GM19193 (cell line): ENCODE results near the gene C1QL3.

ENCODE experiments used
- POLR2A ChIP-seq: IDR thresholded peaks from 4 replicates; pipeline ENCODE4 v1.6.1; 2011; ENCODE audit not compliant: insufficient read depth, insufficient read length; ENCODE audit errors: extremely low read depth

C1QL3 gene

GRCh38 chr10:16519908-16520861 lies 1.5 kb downstream of the C1QL3 start:
- no peak for TF ChIP-seq POLR2A

GRCh38 chr10:16519250-16519907 lies 2.3 kb downstream of the C1QL3 start:
- TF ChIP-seq POLR2A, result no peak

- TF ChIP-seq POLR2A, result no peak
Measured at GRCh38 chr10:16518822-16519221, 2.9 kb downstream of the C1QL3 start.

- TF ChIP-seq POLR2A, result no peak
Measured at GRCh38 chr10:16510843-16511242, 10.8 kb downstream of the C1QL3 start.

DNA sequence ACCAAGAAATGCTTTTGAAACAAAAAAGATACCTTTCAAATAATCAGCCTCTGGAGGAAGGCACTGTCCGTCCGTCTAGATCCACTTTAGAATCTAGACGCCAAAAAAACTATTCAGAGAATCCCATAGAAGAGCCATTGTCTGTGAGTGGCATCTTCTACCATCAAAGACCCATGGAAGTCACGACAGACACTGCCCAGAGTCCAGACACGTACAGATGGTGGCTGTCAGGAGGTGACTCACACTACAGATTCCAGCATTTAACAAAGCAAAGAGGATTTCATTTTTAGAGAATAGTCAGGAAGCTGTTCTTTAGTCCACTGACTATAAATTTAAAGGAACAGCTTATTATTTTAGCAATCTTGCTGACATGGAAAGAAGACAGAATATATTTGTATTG lies 11.7 kb downstream of the C1QL3 start:
- TF ChIP-seq POLR2A, result no peak

DNA sequence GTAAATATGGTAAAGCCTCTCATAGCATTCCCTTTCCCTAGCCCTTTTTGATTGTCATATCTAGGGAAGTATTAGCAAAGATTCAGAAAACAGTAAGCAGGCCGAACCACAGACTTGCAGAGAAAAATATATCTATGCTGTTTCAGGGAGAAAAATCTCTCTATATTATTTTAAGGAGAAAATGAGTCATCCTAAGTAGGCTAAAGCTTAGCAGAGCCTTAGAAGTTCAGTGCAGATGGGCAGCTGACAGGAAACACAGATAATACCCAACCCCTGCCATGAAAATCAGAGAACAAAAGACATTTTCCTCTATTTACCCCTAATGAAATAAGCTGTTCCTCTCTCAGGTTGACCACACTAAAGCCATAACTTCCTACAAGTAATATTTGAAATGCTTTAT lies 16.5 kb downstream of the C1QL3 start:
- no peak for TF ChIP-seq POLR2A

- no peak for TF ChIP-seq POLR2A
Measured at GRCh38 chr10:16497911-16498310, 23.8 kb downstream of the C1QL3 start.

DNA sequence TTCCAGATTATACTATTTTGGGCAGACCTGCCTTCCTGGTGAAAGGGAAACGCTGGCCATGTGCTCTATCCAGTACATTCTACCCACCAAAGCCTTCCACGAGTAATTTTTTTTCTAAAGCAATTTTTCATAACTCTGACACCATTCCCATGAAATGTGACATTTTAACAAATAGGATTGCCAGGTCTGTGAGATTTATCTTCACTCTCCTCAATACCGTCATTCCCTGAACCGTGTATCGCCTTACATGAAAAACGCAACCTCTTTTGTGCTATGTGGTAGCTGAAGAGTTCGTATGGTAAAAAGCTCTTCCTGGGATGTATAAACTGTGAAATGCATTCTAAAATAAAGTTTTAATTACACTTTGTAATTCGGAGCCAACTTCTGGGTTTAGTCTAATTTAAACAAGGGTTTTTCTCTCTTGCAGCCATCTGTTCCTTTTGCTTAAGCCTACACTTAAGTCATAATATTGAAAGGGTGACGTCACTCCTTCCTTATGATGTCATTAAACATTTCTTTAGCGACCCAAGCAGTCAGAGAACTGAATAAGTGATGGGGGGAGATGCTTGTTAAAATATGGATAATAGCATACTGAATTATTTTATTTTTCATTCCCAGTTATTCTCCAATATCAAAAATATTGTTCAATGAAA lies 27.7 kb downstream of the C1QL3 start:
- no peak for TF ChIP-seq POLR2A

GRCh38 chr10:16491933-16492332 lies 29.7 kb downstream of the C1QL3 start:
- TF ChIP-seq POLR2A, result no peak

- no peak for TF ChIP-seq POLR2A
Measured at GRCh38 chr10:16490511-16490910, 31.2 kb downstream of the C1QL3 start.

- TF ChIP-seq POLR2A, result no peak
Measured at GRCh38 chr10:16483241-16483917, 38.3 kb downstream of the C1QL3 start.

GRCh38 chr10:16481052-16481728 lies 40.5 kb downstream of the C1QL3 start:
- TF ChIP-seq POLR2A, result no peak

DNA sequence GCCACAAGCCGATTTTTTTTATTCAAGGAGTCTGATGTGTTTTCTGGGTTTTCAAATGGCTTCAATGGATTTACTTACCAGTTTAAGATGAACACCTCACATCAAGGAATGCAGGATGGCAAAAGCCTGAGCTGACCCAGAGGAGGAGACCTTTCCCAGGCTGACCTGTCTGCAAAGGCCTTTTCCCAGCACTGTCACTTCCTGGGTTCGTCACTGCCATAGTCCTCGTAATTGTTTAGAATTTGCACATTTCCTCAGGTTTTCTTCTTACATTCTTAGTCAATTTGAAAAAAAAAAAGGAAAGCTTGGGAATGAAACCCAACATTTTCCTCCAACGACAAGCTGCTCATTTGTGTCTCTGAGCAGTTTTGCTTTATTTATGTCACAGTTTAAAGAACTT lies 42.9 kb downstream of the C1QL3 start:
- TF ChIP-seq POLR2A, result no peak

DNA sequence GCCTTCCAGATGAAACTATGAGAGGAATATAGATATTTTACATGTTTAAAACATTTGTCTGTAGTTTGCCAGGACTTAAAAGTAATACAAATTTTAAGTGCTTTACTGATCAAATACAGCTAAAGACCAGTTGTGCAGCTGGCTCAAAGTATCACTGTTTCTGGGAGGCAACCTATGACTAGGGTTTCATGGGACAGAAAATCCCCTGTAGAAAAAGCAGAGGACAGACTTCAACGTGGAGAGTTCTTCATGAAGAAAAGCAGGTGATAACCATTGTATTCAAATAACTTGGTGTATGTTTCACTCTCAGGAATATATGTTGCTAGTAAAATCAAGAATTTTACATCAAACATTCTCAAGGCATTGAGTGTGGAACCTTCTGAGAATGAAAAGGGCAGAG lies 43.9 kb downstream of the C1QL3 start:
- no peak for TF ChIP-seq POLR2A
